Kasumi-1 (cell line): Measurements from ENCODE around the gene NRDC.
"Not testable (repeated sequence)": the region's sequence is repeated elsewhere in the genome, so short reads cannot be mapped to it uniquely, and the experiment has no call there.

ENCODE experiments used
- DNase-seq, 2 experiments: peaks; one replicate each; lab custom pipeline; 2025; lab: John Stamatoyannopoulos, UW

NRDC gene

GRCh38 chr1:51877434-51878307 is 856 bp downstream of the NRDC start:
- DNase-seq, result peak; percentile 35 to 40

DNA sequence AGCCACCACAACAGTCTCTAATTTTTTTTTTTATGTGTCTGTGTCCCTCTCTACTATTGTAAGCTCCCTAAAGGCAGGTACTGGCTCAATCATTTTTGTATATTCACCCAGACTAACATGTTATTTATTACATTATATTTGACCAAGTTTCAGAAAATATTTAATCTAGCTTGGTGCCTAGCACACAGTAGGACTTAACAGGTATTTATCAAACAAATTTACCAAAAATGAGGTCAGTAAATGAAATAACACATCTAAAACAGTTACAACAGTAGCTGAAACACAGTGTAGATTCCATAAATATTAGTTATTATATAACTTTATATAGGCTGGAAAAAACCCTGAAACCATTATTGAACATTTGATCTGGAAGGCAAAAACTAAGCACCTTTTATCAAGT is 2.7 kb downstream of the NRDC start:
- DNase-seq, result no peak

GRCh38 chr1:51875291-51875772 is 3.2 kb downstream of the NRDC start:
- DNase-seq, result no peak

DNA sequence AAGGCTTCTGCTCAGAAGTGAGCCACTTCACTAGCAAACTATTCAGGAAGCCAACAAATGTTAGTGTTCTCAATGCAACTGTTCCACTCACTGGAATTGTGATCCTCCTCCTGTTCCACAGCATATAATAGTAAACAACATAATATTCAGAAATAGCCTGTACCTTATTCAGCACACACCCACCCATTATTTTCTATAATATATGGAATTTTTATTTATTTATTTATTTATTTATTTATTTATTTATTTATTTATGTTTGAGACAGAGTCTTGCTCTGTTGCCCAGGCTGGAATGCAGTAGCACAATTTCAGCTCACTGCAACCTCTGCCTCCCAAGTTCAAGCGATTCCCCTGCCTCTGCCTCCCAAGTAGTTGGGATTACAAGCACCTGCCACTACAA is 5.3 kb downstream of the NRDC start:
- DNase-seq, result not testable (repeated sequence)

DNA sequence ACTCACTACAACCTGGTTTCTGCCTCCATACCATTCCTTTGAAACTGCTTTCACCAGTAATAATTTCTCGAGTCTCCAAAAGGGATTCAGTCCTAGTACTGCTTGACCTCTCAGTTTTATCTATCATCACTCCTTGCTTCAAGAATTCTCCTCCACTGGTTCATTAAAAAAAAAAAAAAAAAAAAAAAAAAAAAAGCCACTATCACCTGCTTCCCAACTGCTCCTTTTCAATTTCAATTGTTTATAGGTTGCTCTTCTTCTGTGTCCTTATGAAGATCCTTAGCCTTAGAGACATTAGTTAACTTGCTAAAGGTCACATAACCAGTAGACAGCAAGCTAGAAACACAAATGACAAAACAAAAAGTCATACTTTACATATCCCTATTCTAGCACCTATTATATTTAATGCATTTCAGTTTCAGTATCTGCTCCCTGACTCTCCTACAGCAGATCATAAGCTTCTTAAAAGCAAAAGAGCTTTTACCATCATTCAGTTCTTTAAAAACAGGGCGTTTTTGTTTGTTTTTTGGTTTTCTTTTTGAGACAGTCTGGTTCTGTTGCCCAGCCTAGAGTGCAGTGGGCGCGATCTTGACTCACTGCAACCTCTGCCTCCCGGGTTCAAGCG is 7.1 kb downstream of the NRDC start:
- DNase-seq, result no peak

DNA sequence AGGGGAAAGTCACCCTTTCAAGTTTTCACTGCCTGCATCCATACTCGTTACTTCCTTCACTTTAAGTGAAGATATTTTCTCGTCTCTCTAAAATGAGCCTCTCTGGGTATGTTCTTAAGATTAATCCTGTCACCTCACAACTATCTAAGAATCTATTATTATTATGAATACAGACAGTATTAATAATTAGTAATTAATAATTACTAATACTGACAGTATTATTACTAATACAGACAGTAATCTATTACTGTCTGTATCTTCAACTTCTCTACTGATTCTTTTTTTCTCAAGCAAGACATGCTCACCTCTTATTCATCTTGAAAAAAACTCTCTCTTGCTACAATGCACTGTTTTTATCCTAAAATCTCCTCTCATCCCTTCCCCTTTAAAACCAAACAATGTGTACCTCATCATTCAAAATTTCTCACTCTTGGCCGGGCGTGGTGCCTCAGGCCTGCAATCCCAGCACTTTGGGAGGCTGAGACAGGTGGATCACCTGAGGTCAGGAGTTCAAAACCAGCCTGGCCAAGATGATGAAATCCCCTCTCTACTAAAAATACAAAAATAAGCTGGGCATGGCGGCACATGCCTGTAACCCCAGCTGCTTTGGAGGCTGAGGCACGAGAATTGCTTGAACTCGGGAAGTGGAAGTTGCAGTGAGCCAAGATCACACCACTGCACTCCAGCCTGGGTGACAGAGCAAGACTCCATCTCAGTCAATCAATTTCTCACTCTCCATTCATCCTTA is 7.8 kb downstream of the NRDC start:
- no peak for DNase-seq

DNA sequence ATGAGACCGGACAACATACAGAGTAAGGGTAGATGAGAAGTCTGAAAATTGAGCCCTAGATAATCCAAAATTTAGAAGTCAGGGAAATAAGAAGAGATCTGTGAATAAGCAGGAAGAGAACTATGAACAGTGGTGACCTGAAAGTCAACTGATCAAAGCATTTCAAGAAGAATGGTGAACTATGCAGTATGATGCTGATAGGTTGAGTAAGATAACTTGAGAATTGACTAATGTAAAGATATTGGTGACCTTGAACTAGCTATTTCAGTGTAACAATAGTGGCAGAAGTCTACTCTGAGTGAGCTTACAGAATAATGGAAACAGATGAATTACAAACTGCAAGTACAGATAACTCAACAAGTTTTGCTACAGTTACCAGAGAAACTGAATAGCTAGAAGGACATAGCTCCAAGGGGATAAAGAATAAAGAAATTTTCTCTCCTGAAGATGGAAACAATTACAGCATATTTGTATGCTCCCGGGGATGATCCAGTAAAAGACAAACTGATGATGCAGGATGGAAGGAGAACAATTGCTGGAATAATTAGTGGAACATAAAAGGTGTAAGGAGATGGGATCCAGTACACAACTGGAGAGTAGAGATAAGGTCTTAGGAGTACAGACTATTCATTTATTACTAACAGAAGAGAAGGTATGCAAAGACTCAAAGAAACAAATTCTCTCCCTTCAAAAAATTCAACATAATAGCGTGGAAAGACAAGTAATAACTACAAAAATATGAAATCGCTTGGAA is 10.9 kb downstream of the NRDC start:
- DNase-seq, result no peak

DNA sequence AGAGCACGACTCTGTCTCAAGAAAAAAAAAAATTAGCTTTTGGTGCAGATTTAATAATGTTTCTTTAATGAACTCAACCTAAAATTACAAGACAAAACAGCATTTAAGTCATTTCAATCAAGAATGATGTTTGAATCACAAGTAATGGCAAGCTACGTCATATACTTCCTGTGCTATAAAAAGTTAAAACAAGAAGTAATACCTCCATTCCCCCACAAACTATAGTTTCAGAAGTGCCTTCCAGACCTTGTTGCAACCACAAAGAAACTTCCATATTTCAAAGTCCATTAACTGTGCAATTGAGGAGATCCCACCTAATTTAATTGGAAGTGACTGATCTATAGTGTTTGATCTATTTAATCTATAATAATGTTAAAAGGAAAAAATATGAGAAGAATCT is 15.1 kb downstream of the NRDC start:
- peak; percentile 42 to 60 for DNase-seq

- no peak for DNase-seq
These were observed 16.9 kb downstream of the NRDC start for GRCh38 chr1:51861669-51862068.

GRCh38 chr1:51859735-51860134 is 18.8 kb downstream of the NRDC start:
- no peak for DNase-seq

DNA sequence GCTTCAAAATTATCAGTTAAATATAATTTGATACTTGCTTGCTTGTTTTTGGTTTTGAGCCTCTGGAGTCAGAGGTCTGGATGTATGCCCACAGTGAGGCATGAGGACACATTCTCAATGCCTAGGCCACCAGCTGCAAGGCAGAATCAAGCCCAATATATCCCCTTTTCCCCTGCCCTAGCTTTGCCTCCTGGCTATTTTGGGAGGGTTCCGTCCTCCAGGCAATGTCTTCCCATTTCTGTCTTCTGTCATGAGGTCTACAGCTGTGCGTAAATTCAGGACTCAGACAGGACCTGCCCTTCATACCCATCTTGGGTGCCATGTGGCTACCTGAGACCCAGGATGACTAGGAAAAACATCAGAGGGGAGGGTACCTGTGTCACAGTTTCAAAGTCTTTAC is 19.2 kb downstream of the NRDC start:
- no peak for DNase-seq

GRCh38 chr1:51858892-51859291 is 19.6 kb downstream of the NRDC start:
- no peak for DNase-seq

- no peak for DNase-seq
These were observed 21.8 kb downstream of the NRDC start for GRCh38 chr1:51856745-51857144.

DNA sequence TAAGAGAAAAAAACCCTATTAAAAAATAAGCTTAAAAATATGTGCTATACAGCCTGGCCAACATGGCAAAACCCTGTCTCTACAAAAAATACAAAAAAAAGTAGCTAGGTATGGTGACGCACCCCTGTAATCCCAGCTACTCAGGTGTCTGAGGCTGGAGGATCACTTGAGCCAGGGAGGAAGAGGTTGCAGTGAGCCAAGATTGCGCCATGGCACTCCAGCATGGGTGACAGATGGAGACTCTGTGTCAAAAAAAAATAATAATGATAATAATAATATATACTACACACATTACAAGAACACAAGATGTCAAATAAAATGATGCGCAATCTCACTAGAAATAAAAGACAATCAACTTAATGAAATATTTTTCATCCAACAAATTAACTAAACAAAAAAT is 22.9 kb downstream of the NRDC start:
- DNase-seq, result no peak

- no peak for DNase-seq
These were observed 25.2 kb downstream of the NRDC start for GRCh38 chr1:51853360-51853759.

DNA sequence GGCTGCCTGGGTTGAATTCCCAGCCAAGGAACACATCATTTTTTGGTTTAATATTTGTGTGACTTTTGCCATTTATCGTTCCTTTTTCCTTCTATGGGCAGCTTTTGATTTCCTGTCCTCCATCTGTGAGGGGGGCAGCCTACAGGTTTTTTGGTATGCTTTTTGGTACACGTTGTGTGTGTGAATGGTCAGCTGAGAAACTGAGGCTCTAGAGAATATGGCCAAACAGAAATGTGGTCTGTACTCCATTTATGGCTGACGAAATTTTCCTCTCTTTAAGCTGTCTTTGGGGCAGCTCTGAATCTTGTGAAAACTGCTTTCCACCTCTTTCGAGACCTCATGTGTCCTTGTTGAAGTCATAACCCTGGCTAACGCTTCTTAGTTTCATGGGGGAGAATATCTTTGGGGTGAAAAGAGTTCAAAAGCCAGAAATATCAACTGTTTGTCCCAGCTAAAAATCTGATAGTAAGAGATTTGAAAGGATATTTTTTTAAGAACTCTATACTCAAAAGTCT is 26.6 kb downstream of the NRDC start:
- no peak for DNase-seq

- DNase-seq, result peak; percentile 65 to 67
These were observed 27.9 kb downstream of the NRDC start for GRCh38 chr1:51850420-51851223.

GRCh38 chr1:51847294-51847920 is 31.1 kb downstream of the NRDC start:
- no peak for DNase-seq

- no peak for DNase-seq
These were observed 34.6 kb downstream of the NRDC start for GRCh38 chr1:51843948-51844347.

- DNase-seq, result no peak
These were observed 36.3 kb downstream of the NRDC start for GRCh38 chr1:51842261-51842660.
